Tibial artery (tissue), 4 donors: Measurements from ENCODE around the gene NUP42.

Experiments
- DNase-seq, 2 donors: peaks; one replicate each; pipeline ENCODE4 v3.0.0-alpha.2; 2019
- H3K27ac ChIP-seq, 2 donors: fragments of 200-600 bp; sonication (generic) in 1 of 2; 1 replicate in 1 of 2; 2 replicates in 1 of 2; pipeline ENCODE4 v1.5.1; 2018 to 2019; ENCODE audit warnings: mild to moderate bottlenecking in 1 of 2
- H3K27me3 ChIP-seq, 2 donors: fragments of 200-600 bp; sonication (generic) in 1 of 2; one replicate each; pipeline versions ENCODE4 v1.5.1 to v1.6.0; 2016 to 2019
- H3K36me3 ChIP-seq, 3 donors: fragments of 200-600 bp; sonication (generic) in 2 of 3; one replicate each; pipeline ENCODE4 v1.5.1; 2016 to 2019; ENCODE audit warnings: mild to moderate bottlenecking in 2 of 3
- H3K4me1 ChIP-seq, 4 donors: fragments of 200-600 bp; sonication (generic) in 2 of 4; 1 replicate in 3 of 4; 2 replicates in 1 of 4; pipeline ENCODE4 v1.5.1; 2016 to 2019
- H3K4me3 ChIP-seq, 2 donors: fragments of 200-600 bp; sonication (generic) in 1 of 2; 1 replicate in 1 of 2; 2 replicates in 1 of 2; pipeline ENCODE4 v1.5.1; 2018 to 2019; ENCODE audit warnings: mild to moderate bottlenecking in 2 of 2
- H3K9me3 ChIP-seq, 3 donors: fragments of 200-600 bp; sonication (generic) in 1 of 3; one replicate each; pipeline ENCODE4 v1.5.1; 2016 to 2019
- CTCF ChIP-seq, 2 experiments: fragments of 200-600 bp in 1 of 2; fragments of 450-650 bp in 1 of 2; IDR thresholded peaks; one replicate each; pipeline ENCODE4 v1.5.1; 2017 to 2019; ENCODE audit warnings: antibody characterized with exemption in 2 of 2, mild to moderate bottlenecking in 1 of 2, moderate library complexity in 1 of 2
- intact Hi-C: fragments of 100-400 bp; cut with DNase I; formaldehyde crosslinking; loops from one replicate; pipeline ENCODE4 v1.15.0; 2023; ENCODE audit warnings: low total_unique reads

The NUP42 gene

DNA sequence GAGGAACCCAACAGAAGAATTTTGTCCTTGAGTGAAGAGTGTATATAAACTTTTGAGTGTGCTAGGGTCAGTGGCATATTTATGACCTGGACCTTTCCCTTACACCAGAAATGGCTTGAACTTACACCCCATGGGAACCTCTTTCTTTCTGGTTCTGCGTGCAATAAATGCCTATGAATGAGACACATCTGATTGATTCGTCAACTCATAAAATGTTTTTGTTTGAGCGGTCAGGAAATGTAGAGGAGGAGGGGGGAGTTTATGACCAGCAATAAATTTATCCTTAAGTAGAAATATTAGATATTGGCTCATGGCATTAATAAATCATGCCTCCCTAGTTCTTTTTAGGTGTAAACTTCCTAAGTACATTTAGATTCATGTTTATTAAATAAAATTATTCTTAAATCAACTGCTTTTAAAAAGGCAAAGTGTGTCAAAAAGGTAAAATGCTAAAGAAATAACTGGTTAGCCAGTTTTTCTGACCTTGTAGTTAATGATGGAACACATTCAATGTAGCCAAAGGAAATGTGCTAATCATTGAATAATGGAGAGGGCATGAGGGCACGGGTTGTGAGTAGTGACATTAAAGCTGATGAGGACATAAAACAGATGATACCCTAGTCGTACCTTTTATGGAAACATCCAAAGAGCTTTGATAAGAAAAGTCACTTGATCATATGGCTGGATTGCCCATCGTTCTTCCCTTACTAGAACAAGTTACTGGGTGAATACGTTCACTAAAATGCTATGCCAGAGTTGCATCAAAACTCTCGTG is 13.6 kb upstream of the NUP42 start:
- Histone ChIP-seq H3K27ac (no peak overlapping the region), H3K9me3 (no peaks in the 10 kb centered on the region), H3K4me1 (no peaks in the 10 kb centered on the region), H3K36me3 (peaks cover 0 to 38% (median 8%) of the 10 kb centered on the region in 3 donors), H3K4me3 (no peak overlapping the region), H3K27me3 (no peaks in the 10 kb centered on the region)
- no peak for DNase-seq
- TF ChIP-seq CTCF (IDR thresholded peaks at IDR 0.05): no peak
- intact Hi-C loops: no loop called here

DNA sequence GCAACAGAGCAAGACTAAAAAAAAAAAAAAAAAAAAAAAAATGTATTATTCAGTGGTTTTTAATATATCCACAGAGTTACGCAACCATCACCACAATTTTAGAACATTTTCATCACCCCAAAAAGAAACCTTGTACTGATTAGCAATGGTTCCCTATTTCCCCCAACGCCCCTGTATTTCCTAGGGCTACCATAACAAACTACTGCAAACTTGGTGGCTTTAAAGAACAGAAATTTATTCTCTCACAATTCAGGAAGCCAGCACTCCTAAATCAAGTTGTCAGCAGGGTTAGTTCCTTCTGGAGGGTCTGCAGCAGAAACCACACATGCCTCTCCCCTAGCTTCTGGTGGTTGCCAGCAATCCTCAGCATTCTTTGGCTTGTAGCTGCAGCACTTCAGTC is 5.9 kb upstream of the NUP42 start:
- Histone ChIP-seq H3K9me3 (no peaks in the 10 kb centered on the region), H3K27ac (no peak overlapping the region), H3K4me3 (no peak overlapping the region), H3K4me1 (peaks cover 0 to 1% (median 0%) of the 10 kb centered on the region in 4 donors), H3K27me3 (no peaks in the 10 kb centered on the region), H3K36me3 (peaks cover 0 to 25% (median 4%) of the 10 kb centered on the region in 3 donors)
- DNase-seq: no peak
- intact Hi-C loops: no loop called here
- no peak for TF ChIP-seq CTCF (IDR thresholded peaks at IDR 0.05)

DNA sequence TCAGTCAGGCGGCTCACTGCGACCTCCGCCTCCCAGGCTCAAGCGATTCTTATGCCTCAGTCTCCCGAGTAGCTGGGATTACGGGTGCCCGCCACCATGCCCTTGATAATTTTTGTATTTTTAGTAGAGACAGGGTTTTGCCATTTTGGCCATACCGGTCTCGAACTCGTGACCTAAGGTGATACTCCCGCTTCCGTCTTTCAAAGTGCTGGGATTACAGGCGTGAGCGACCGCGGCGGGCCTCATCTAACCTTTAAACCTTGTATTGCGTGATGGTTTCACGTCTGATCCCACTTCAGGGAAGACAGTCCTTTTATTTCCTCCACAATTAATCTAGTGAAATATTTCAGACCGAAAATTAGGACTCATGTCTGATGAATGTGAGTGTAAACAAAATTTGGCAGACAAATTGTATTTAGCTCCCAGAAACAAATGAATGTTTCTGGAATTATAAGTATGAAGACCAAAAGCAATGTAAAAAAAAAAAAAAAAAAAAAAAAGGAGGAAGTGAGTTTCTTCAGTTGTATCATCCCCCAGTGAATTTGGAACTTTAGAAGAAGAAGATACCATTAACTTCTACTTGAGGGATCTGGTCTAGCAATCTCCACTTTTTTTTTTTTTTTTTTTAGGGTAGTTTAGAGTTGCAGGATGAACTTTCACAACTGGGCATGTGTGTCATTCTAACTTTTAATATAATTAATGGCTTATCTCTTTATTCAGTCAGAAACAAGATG is 1.6 kb downstream of the NUP42 start:
- peak overlapping the region; percentile 61 to 79 for H3K4me3 ChIP-seq
- no peaks in the 10 kb centered on the region for H3K27me3 ChIP-seq
- DNase-seq: no peak
- peaks cover 0 to 40% (median 13%) of the 10 kb centered on the region in 4 donors for H3K4me1 ChIP-seq
- intact Hi-C loops: loop anchor here (5.0 kb wide), 2 partner anchors 64 to 76 kb away; partner anchors contain the start of genes GPNMB and KLHL7
- no peak overlapping the region for H3K27ac ChIP-seq
- H3K9me3 ChIP-seq: no peaks in the 10 kb centered on the region
- H3K36me3 ChIP-seq: peaks cover 18 to 33% (median 29%) of the 10 kb centered on the region in 3 donors
- no peak for TF ChIP-seq CTCF (IDR thresholded peaks at IDR 0.05)

DNA sequence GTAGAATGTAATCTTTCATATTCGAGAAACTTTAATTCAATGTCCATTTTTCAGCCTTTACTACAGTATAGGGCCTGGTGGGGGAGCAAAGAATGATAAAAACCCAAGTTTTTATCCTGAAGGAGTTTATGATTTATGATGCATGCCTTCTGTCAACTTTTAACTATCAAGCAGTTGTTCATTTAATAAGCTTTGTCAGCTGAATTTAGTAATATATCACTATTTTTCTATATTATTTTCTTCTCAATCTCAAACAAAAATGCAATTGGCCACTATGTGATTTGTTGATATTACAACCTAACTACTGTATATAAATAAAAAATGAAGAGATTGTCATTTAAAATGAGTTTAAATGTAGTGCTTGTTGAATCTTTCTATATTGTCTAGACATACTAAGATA is 2.4 kb downstream of the NUP42 start:
- Histone ChIP-seq H3K36me3 (peaks cover 27 to 37% (median 36%) of the 10 kb centered on the region in 3 donors), H3K9me3 (no peaks in the 10 kb centered on the region), H3K4me3 (no peak overlapping the region), H3K4me1 (peaks cover 0 to 40% (median 13%) of the 10 kb centered on the region in 4 donors), H3K27ac (no peak overlapping the region), H3K27me3 (no peaks in the 10 kb centered on the region)
- TF ChIP-seq CTCF (IDR thresholded peaks at IDR 0.05): no peak
- DNase-seq: no peak
- intact Hi-C loops: loop anchor here (5.0 kb wide), 2 partner anchors 63 to 77 kb away; partner anchors contain the start of genes GPNMB and KLHL7

- Histone ChIP-seq H3K9me3 (no peaks in the 10 kb centered on the region), H3K27ac (no peak overlapping the region), H3K4me1 (peaks cover 0 to 40% (median 13%) of the 10 kb centered on the region in 4 donors), H3K27me3 (no peaks in the 10 kb centered on the region), H3K36me3 (peaks cover 32 to 42% (median 36%) of the 10 kb centered on the region in 3 donors), H3K4me3 (no peak overlapping the region)
- peak; percentile 51 to 52 for TF ChIP-seq CTCF (IDR thresholded peaks at IDR 0.05)
- peak in 1 of 2 donors; percentile 60 for DNase-seq
- intact Hi-C loops: loop anchor here (5.0 kb wide), 2 partner anchors 62 to 78 kb away; partner anchors contain the start of genes GPNMB and KLHL7
These were observed 3.0 kb downstream of the NUP42 start for GRCh38 chr7:23184709-23185359.
